T-helper 1 cell treated with Interleukin-12 subunit alpha and Interleukin-12 subunit beta and Interleukin-4 antibody, amounts not matched to agents 30 ng/mL and 1 ng/mL, for 36 hours (primary cell): Measurements from ENCODE around the gene CTTN. TPM values are rescaled to one million over a fixed set of nuclear protein-coding genes. Genes with fewer than 3 reads are reported as not detected.
"Not testable (repeated sequence)": the region's sequence is repeated elsewhere in the genome, so short reads cannot be mapped to it uniquely, and the experiment has no call there.

Experiments used
- intact Hi-C: fragments of 100-400 bp; cut with micrococcal nuclease; formaldehyde crosslinking; loops from one replicate; pipeline ENCODE4 v1.15.1; 2024
- total RNA-seq: library from RNA; stranded (reverse); gene quantifications from 2 replicates; pipeline ENCODE4 v1.2.3, GENCODE V29; 2022

CTTN gene
- total RNA-seq, 1 donor from 2014 or later: 2.2 TPM

GRCh38 chr11:70378506-70379134, 19.7 kb upstream of the CTTN start:
- intact Hi-C loops: no loop called here

GRCh38 chr11:70381350-70381749, 17.0 kb upstream of the CTTN start:
- intact Hi-C loops: no loop called here

GRCh38 chr11:70381872-70382861, 16.2 kb upstream of the CTTN start:
- intact Hi-C loops: no loop called here

GRCh38 chr11:70383664-70384565, 14.4 kb upstream of the CTTN start:
- intact Hi-C loops: no loop called here

DNA sequence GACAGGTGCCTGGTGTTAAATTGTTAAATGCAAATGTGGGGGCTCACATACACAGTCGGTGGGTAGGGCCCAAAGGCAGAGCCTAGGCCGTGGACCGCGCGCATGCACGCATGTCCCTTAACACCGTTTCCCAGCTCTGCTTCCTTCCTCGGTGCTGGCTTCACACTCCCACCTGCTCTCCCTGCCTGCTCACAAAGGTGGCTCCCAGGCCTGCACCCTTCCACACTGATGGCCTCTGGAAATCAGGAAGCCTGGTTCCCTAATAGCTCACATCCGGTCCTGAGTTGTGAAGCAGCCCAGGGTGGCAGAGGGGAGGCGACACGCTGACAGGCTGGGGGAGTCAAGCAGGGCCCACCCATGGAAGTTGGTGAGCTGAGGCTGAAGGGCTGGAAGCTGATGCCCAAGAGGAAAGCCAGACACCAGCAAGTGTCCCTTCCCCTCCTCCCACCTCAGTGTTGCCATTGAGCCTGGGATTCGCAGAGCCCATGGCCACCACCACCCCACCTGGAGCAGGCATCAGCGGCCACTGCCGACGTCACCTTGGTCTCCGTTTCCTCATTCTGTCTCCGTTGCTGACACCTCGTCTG, 13.7 kb upstream of the CTTN start:
- intact Hi-C loops: no loop called here

DNA sequence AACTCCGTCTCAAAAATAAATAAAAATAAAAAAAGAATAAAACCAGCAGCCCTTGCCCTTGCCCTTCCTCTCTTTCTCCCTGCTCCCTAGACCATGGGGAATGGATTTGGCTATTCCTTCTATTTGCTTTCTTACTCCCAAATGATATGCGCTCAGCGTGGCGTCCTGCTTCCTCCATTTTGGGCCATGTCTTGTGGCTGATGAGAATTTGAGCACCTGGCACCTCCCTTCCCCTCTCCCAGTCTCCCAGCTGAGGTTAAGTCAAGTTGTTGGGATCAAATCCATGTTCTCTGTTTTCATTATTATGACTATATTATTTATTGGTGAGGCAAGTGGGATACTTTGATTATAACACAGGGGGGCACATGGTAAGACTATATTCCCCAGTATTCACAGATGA, 10.8 kb upstream of the CTTN start:
- intact Hi-C loops: no loop called here

DNA sequence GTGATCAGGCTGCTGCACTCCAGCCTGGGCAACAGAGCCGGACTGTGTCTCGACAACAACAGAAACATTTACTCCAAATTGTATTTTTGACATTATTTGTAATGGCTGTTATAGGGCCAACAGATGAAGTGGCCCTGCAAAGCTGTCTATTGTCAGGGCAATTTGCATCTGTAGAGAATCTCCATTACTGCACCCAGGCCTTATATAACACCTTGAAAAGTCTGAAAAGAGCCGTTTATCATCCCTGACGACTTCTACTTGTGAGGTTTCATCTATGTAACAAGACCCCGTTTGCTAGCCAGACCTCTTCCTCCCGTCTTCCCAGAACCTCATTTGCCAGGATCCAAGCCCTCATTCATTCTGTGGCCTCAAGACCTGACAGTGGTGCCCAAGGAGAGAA, 9.1 kb upstream of the CTTN start:
- intact Hi-C loops: no loop called here

- intact Hi-C loops: not testable (repeated sequence)
Observed at GRCh38 chr11:70390882-70391281, 7.4 kb upstream of the CTTN start.

DNA sequence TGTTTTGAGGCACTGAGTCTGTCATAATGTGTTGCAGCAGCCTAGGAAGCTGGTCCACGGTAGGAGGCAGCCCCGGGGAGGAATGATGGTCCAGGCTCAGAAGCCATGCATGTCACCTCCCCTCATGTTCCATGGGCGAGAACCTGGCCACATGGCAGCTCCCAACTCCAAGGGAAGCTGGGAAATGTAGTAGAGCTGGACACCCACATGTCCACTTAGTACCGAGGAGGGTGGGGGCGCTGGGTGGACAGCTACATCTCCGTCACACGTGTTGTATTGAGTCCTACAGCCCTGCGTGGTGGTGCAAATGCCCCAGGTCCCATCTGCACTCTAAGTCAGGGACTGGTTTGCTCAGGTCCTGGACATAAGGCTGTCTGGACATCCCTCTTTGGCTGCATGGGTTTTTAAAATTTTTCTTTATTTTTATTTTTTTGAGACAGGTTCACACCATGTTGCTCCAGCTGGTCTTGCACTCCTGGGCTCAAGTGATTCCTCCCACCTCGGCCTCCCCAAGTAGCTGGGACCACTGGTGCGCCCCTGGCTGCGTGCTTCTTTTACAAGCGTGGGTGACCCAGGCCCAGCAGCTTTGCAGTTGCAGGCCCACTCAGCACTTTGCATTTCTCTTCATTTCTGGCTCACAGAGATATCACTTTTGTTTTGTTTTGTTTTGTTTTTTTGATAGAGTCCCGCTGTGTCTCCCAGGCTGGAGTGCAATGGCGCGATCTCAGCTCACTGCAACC, 3.9 kb upstream of the CTTN start:
- intact Hi-C loops: no loop called here

GRCh38 chr11:70397336-70397982, 870 bp upstream of the CTTN start:
- intact Hi-C loops: no loop called here

DNA sequence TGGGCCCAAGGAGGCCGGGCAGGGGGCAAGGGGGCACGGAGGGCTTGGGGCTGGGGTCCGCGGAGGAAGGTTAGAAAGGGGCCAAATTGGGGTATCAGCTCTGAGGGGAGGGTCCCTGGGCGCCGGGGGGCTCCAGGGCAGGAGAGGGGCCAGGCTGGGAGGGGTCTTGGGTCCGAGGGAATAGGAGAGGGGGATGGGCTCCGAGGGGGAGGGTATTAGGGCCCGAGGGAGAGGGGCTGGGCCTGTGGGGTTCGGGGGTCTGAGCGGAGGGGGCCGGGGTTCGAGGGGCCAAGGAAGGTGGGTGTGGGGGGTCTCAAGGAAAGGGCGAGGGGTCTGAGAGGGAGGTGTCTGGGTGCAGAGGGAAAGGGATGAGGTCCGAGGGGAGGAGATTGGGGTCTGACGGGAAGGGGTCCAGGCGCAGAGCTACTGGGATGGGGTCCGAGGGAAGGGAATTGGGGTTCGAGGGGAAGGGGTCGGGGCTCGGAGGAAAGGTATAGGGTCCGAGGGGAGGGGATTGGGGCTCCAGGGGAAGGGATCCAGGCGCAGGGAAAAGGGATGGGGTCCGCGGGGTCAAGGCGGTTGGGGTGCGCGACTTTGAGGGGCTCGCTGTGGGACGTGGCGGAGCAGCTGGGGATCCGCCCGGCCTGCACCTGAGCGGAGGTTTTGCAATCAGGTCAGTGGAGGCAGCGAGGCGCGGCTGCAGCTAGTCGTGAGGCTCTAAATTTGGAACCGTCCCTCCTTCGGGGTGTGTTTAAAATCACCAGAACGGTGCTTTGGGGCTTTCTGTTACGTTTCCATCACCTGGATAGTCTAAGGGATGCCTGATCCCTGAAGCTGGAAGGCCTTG, 728 bp downstream of the CTTN start:
- intact Hi-C loops: loop anchor here (1.0 to 2.0 kb wide), 3 partner anchors 34 to 194 kb away; partner anchors contain the start of gene PPFIA1

DNA sequence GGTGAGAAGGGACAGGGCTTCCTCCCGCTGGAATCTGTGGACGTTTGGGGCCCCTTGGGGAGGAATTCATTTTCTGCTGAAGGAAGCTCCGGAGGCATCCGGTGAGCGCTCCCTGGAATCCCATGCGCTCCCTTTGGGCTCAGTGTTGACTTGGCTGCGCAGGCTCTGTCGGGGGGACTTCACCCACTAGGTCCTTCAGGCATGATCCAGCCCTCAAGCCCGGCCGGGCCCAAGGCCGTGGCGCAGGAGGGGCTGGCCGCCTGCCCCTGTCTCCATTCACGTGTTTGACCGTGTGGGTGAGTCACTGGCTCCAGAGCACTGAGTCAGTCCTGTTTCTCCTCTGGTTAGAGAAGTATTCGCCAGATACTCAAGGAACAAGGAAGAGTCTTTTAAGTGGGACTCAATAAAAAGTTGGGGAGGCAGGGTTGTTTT, 1.4 kb downstream of the CTTN start:
- intact Hi-C loops: loop anchor here (2.0 kb wide), 1 partner anchor 195 kb away; no protein-coding TSS in a partner anchor

DNA sequence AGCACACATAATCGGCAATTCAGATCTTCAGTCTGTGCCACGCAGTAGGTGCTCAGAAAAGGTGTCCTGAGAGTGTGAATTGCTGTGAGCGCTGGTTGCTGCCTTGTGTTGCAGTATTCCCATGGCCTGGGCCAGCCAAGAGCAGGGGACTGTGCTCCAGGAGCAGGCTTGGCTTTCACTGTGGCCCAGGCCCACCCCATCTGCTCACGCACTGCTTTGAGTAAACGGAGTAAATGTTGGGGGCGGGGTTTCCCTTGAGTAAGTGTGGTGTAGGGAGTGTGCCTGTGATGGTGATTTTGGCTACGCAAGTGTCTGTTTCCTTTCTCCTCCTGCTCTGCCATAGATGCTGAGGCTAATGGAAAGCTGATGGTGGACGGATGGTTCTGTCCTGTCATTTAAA, 2.3 kb downstream of the CTTN start:
- intact Hi-C loops: no loop called here

- intact Hi-C loops: no loop called here
Observed at GRCh38 chr11:70402016-70402415, 3.7 kb downstream of the CTTN start.

- intact Hi-C loops: no loop called here
Observed at GRCh38 chr11:70402685-70403084, 4.4 kb downstream of the CTTN start.

GRCh38 chr11:70404244-70404643, 5.9 kb downstream of the CTTN start:
- intact Hi-C loops: no loop called here

GRCh38 chr11:70405679-70406395, 7.5 kb downstream of the CTTN start:
- intact Hi-C loops: no loop called here

DNA sequence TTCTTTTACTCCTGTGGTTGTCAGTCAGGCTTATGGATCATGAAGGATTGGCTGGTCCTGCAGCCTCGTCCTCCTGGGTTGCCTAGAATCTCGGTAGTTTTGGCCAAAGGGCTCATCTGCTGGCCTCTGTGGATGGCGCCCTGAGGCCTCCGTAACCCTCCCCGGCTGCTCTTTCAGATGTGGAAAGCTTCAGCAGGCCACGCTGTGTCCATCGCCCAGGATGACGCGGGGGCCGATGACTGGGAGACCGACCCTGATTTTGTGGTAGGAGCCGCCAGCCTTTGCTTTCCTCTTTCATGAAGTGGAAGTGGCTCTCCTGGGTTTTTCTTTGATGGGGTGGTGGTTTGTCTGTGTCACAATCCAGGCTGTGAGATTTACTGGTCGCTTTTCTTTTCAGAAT, 8.8 kb downstream of the CTTN start:
- intact Hi-C loops: no loop called here
